Esophagus muscularis mucosa (tissue), 3 donors: ENCODE data around the gene BMPR1A.

ENCODE experiments used
- CTCF ChIP-seq, 3 experiments: fragments of 200-600 bp in 2 of 3; fragments of 450-650 bp in 1 of 3; sonication (generic) in 2 of 3; IDR thresholded peaks; one replicate each; pipeline ENCODE4 v1.5.1; 2017 to 2019; ENCODE audit warnings: antibody characterized with exemption in 3 of 3, mild to moderate bottlenecking in 2 of 3, moderate library complexity in 1 of 3
- EP300 ChIP-seq: sonication (generic); formaldehyde crosslinking; IDR thresholded peaks from one replicate; pipeline ENCODE4 v1.6.1; 2017; ENCODE audit warnings: antibody characterized with exemption

GRCh38 chr10:86820509-86820908 is 64.1 kb downstream of the BMPR1A start:
- no peak for TF ChIP-seq EP300
- TF ChIP-seq CTCF (IDR thresholded peaks at IDR 0.05): no peak
